ENCODE results near the gene DGKD.

- TF ChIP-seq CTCF (IDR thresholded peaks at IDR 0.05) = no peak
- no peak for TF ChIP-seq POLR2A (IDR thresholded peaks at IDR 0.05)
Measured at GRCh38 chr2:233456934-233457333, 102.6 kb downstream of the DGKD start.
